Measurements from ENCODE around the gene GUCD1.

GRCh38 chr22:24515027-24515338 lies 40.0 kb downstream of the GUCD1 start:
- TF ChIP-seq CTCF (IDR thresholded peaks at IDR 0.05), result no peak
- TF ChIP-seq POLR2A (IDR thresholded peaks at IDR 0.05), result no peak
